HUES6 (cell line): ENCODE measurements around the gene TTBK1.
A peak's percentile ranks its signal among the peaks of the same experiment; 100 is the strongest.

Experiments
- H3K27ac ChIP-seq: 2 replicates; pipeline ENCODE4 v1.7.0; 2013; ENCODE audit warnings: low read depth, mild to moderate bottlenecking, low read length, inconsistent platforms
- H3K27me3 ChIP-seq: 2 replicates; pipeline ENCODE4 v1.6.1; 2013; ENCODE audit warnings: low read length; ENCODE audit not compliant: control insufficient read depth, insufficient read depth
- H3K36me3 ChIP-seq: 2 replicates; pipeline ENCODE4 v1.6.1; 2013; ENCODE audit warnings: low read length; ENCODE audit not compliant: control insufficient read depth, insufficient read depth
- H3K4me1 ChIP-seq: 2 replicates; pipeline ENCODE4 v1.6.1; 2013; ENCODE audit warnings: low read length; ENCODE audit not compliant: control insufficient read depth, insufficient read depth
- H3K4me3 ChIP-seq: 2 replicates; pipeline ENCODE4 v1.5.1; 2013; ENCODE audit warnings: low read depth, low read length
- H3K9ac ChIP-seq: one replicate; pipeline ENCODE4 v1.6.1; 2013; ENCODE audit warnings: mild to moderate bottlenecking, low read length
- H3K9me3 ChIP-seq: 2 replicates; pipeline ENCODE4 v1.6.1; 2013; ENCODE audit warnings: low read depth, low read length; ENCODE audit not compliant: control insufficient read depth, insufficient read depth

The TTBK1 gene

DNA sequence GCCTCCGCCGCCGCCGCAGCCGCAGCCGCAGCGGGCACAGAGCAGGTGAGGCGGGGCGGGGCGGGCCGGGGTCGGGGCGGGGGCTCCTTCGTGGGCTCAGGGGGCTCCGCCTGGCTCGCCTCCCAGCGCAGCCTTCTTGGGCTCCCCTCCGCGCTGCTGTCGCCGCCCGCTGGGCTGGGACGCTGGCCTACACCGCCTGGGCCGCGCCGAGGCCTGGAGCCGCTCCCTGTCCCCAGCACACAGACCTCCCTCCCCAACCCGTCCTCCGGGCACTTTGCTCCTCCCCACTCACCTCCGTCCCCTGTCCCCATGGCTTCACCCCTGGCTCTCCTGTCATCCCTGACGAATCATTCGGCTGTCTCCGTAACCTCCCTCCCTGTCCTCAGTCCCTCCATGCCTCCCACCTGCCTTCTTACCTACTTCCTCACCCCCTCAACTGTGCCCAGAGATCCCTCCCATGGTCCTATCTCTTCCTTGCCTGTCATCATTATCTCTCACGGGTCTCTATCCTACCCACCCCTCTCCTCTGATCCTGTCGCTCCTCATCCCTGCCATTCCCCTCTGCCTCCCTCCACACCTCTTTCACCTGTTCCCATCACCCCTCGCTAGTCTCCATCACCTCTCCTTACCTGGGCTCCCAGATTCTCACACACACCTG lies 512 bp downstream of the TTBK1 start:
- Histone ChIP-seq H3K9ac (no peak overlapping the region), H3K36me3 (no peaks in the 10 kb centered on the region), H3K9me3 (no peaks in the 10 kb centered on the region), H3K27me3 (peaks cover 89% of the 10 kb centered on the region), H3K4me1 (peaks cover 3% of the 10 kb centered on the region; the same call in 1 of the 2 replicates), H3K27ac (no peak overlapping the region), H3K4me3 (peak overlapping the region; percentile 46)

DNA sequence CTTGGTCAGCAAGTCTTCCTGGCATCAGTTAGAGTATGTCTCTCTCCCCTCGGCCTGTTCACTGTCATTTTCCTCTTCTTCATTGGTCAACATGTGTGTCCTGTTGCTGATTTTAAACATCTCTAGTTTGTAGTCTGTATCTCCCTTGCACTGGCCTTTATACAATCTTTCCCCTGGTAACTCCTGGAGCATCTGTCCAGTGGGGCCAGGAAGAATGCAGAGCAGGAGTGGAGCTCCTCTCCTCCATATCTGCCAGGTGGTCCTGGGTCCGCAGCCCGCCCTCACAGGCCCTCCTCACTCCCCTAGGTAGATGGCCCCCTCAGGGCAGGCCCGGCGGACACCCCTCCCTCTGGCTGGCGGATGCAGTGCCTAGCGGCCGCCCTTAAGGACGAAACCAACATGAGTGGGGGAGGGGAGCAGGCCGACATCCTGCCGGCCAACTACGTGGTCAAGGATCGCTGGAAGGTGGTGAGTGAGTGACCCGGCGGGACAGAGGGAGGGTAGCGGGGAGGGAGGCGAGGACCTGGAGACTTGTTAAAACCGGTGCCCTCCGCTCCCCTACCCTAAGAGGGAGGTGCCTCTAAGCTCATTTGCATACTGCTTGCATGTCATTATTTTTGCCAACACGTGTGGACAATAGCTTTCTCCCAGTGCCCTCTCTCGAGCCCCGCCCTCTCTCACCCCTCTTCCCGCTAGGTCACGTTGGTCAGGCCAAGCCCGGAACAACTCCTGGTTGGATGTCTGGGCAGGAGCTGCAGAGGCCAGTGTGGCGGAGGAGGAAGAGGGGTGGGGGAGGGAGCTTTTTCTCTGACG lies 3.2 kb downstream of the TTBK1 start:
- Histone ChIP-seq H3K9me3 (no peaks in the 10 kb centered on the region), H3K27me3 (peaks cover 78% of the 10 kb centered on the region), H3K9ac (peak overlapping the region; percentile 48), H3K4me3 (peak overlapping the region; percentile 88), H3K27ac (no peak overlapping the region), H3K36me3 (no peaks in the 10 kb centered on the region), H3K4me1 (peaks cover 15% of the 10 kb centered on the region; the same call in 1 of the 2 replicates)

- no peak overlapping the region for H3K27ac ChIP-seq
Observed at GRCh38 chr6:43247114-43247999, 4.1 kb downstream of the TTBK1 start.

DNA sequence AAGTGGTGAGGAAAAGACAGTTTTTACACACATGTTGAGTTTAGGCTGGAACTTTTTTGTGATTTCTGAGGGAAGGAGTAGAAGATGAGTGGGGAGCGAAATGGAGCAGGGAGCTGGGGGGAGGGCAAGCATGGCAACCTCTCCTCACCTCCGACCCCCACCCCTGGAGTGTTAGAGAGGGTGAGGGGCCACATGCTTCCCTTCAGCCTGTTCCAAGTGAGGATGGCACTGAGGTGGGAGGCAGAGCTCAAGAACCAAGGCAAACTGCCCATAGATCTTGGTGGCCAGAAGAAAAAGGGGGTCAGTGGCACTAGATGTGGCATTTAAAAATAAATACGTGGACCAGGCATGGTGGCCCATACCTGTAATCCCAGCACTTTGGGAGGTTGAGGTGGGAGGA lies 4.8 kb downstream of the TTBK1 start:
- H3K27me3 ChIP-seq: peaks cover 65% of the 10 kb centered on the region
- H3K4me3 ChIP-seq: peak overlapping the region; percentile 88
- H3K4me1 ChIP-seq: peaks cover 18% of the 10 kb centered on the region; the same call in 1 of the 2 replicates
- no peaks in the 10 kb centered on the region for H3K9me3 ChIP-seq
- no peak overlapping the region for H3K9ac ChIP-seq
- H3K27ac ChIP-seq: no peak overlapping the region
- no peaks in the 10 kb centered on the region for H3K36me3 ChIP-seq

More at GRCh38 chr6:43247114-43247999, 4.1 kb downstream of the TTBK1 start:
- Histone ChIP-seq H3K36me3 (no peaks in the 10 kb centered on the region), H3K4me3 (peak overlapping the region; percentile 88), H3K9me3 (no peaks in the 10 kb centered on the region), H3K27me3 (peaks cover 72% of the 10 kb centered on the region), H3K9ac (no peak overlapping the region), H3K4me1 (peaks cover 18% of the 10 kb centered on the region; the same call in 1 of the 2 replicates)

GRCh38 chr6:43248791-43249190 lies 5.5 kb downstream of the TTBK1 start:
- Histone ChIP-seq H3K4me1 (peaks cover 18% of the 10 kb centered on the region; the same call in 1 of the 2 replicates), H3K27me3 (peaks cover 59% of the 10 kb centered on the region), H3K36me3 (no peaks in the 10 kb centered on the region), H3K27ac (no peak overlapping the region), H3K9ac (no peak overlapping the region), H3K4me3 (no peak overlapping the region), H3K9me3 (no peaks in the 10 kb centered on the region)

- H3K27ac ChIP-seq: no peak overlapping the region
- peaks cover 17% of the 10 kb centered on the region; the same call in 1 of the 2 replicates for H3K4me1 ChIP-seq
- H3K36me3 ChIP-seq: no peaks in the 10 kb centered on the region
- H3K4me3 ChIP-seq: no peak overlapping the region
- no peak overlapping the region for H3K9ac ChIP-seq
- H3K9me3 ChIP-seq: no peaks in the 10 kb centered on the region
- peaks cover 37% of the 10 kb centered on the region for H3K27me3 ChIP-seq
Observed at GRCh38 chr6:43250992-43251373, 7.7 kb downstream of the TTBK1 start.

- peaks cover 25% of the 10 kb centered on the region for H3K4me1 ChIP-seq
- H3K4me3 ChIP-seq: no peak overlapping the region
- no peaks in the 10 kb centered on the region for H3K36me3 ChIP-seq
- no peak overlapping the region for H3K9ac ChIP-seq
- H3K27ac ChIP-seq: no peak overlapping the region
- no peaks in the 10 kb centered on the region for H3K9me3 ChIP-seq
- H3K27me3 ChIP-seq: peaks cover 15% of the 10 kb centered on the region; the same call in 1 of the 2 replicates
Observed at GRCh38 chr6:43253401-43253800, 10.1 kb downstream of the TTBK1 start.

DNA sequence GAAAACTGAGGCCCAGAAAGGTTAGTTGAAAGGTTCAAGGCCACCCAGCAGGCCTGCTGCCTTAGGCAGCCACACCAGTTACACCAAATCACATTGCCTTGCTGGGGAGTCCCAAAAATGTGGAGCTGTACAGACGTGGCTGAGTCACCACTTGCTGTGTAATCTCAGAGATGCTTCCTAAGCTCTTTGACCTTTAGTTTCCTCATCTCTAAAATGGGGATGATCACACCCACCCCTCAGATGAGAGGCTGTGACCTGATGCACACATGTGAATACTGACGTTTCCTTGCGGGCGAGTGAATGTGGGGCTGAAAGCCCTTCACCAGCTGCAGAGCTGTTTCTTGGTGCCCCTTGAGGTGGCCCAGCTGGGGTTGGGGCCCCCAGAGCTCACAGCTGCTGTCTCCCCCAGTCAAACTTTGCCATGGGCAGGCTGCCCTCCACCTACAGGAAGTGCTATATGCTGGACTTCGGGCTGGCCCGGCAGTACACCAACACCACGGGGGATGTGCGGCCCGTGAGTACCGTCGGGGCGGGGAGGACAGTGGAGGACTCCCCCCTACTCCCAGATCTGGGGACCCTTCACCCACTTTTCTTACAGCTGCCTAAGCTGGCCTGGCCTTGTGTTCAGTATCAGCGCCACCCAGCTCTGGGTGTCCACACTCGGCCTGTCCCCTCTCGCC lies 11.0 kb downstream of the TTBK1 start:
- no peak overlapping the region for H3K4me3 ChIP-seq
- H3K27me3 ChIP-seq: peaks cover 7% of the 10 kb centered on the region; the same call in 1 of the 2 replicates
- no peaks in the 10 kb centered on the region for H3K36me3 ChIP-seq
- H3K9ac ChIP-seq: no peak overlapping the region
- H3K9me3 ChIP-seq: no peaks in the 10 kb centered on the region
- H3K27ac ChIP-seq: no peak overlapping the region
- peaks cover 25% of the 10 kb centered on the region for H3K4me1 ChIP-seq

DNA sequence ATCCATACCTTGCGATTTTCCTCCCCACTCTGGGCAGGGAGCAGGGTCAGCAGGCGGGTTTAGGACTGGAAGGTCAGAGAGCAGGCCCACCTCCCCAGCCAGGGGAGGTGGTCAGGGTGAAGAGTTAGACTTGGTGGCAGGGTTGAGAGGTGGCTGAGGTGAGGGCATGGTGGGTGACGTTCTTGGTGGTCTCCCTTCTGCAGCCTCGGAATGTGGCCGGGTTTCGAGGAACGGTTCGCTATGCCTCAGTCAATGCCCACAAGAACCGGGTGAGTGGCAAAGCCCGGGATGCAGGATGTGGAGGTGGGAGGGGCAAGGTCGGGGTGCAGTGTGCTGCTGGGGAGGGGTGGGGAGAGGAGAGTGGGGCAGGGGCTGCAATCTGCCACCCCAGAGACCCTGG lies 11.6 kb downstream of the TTBK1 start:
- Histone ChIP-seq H3K36me3 (no peaks in the 10 kb centered on the region), H3K4me1 (peaks cover 25% of the 10 kb centered on the region), H3K27me3 (peaks cover 7% of the 10 kb centered on the region; the same call in 1 of the 2 replicates), H3K27ac (no peak overlapping the region), H3K4me3 (no peak overlapping the region), H3K9me3 (no peaks in the 10 kb centered on the region), H3K9ac (no peak overlapping the region)

DNA sequence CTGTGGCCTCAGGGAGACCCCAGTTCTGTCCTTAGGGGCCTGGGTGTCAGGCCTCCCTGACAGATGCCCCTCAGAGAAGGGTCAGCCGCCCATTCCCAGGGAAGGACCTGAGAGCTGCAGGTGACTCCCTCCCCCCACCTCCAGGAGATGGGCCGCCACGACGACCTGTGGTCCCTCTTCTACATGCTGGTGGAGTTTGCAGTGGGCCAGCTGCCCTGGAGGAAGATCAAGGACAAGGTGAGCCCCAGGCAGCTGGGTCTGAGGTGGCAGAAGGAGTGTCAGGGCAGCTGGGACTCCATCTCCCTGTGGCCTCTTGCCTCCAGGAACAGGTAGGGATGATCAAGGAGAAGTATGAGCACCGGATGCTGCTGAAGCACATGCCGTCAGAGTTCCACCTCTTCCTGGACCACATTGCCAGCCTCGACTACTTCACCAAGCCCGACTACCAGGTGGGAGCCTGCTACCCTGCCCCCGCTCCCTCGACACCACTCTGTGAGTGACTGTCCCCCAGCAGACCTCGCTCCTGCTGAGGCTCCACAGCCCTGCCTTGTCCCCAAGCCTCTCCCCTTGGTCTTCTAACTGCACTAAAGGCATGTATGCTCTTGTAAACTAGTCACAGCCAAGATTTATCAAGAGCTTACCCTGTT lies 12.2 kb downstream of the TTBK1 start:
- H3K36me3 ChIP-seq: no peaks in the 10 kb centered on the region
- H3K4me3 ChIP-seq: no peak overlapping the region
- no peak overlapping the region for H3K9ac ChIP-seq
- peaks cover 7% of the 10 kb centered on the region; the same call in 1 of the 2 replicates for H3K27me3 ChIP-seq
- no peaks in the 10 kb centered on the region for H3K9me3 ChIP-seq
- no peak overlapping the region for H3K27ac ChIP-seq
- peaks cover 23% of the 10 kb centered on the region for H3K4me1 ChIP-seq
